C4-2B (cell line): ENCODE results near the gene MBD6.

Source experiments
- ZFX ChIP-seq: fragments of 450-650 bp; IDR thresholded peaks from 2 replicates; pipeline ENCODE4 v1.6.1; 2017
- TF ChIP-seq, protein P1 (sequence below): fragments of 450-650 bp; conservative IDR thresholded peaks from 2 replicates; pipeline ENCODE4 v1.5.1; 2017; ENCODE audit warnings: mild to moderate bottlenecking

DNA sequence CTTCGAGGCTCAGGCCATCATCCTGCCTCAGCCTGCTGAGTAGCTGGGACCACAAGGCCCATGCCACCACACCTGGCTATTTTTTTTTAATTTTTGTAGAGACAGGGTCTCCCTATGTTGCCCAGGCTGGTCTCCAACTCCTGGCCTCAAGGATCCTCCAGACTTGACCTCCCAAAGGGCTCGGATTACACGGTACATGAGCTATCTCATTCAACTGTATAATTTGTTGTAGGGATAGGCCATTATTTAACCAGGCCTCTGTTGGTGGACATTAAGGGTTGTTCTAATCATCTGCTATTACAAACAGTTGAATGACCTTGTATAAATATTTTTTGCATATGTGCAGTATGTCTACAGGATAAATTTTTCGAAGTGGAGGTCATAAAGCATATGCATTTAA is 36.2 kb downstream of the MBD6 start:
- TF ChIP-seq, protein P1, sequence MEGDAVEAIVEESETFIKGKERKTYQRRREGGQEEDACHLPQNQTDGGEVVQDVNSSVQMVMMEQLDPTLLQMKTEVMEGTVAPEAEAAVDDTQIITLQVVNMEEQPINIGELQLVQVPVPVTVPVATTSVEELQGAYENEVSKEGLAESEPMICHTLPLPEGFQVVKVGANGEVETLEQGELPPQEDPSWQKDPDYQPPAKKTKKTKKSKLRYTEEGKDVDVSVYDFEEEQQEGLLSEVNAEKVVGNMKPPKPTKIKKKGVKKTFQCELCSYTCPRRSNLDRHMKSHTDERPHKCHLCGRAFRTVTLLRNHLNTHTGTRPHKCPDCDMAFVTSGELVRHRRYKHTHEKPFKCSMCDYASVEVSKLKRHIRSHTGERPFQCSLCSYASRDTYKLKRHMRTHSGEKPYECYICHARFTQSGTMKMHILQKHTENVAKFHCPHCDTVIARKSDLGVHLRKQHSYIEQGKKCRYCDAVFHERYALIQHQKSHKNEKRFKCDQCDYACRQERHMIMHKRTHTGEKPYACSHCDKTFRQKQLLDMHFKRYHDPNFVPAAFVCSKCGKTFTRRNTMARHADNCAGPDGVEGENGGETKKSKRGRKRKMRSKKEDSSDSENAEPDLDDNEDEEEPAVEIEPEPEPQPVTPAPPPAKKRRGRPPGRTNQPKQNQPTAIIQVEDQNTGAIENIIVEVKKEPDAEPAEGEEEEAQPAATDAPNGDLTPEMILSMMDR, result no peak
- TF ChIP-seq ZFX, result no peak
